WERI-Rb-1 (cell line): Measurements from ENCODE around the gene SCN3A.

ENCODE experiments used
- DNase-seq: peaks from one replicate; pipeline ENCODE4 v3.0.0-alpha.2; 2020
- H3K27ac ChIP-seq: fragments of 250-450 bp; sonication (Bioruptor Pico); 2 replicates; pipeline ENCODE4 v1.5.1; 2020; ENCODE audit warnings: mild to moderate bottlenecking, moderate library complexity
- H3K27me3 ChIP-seq: fragments of 250-450 bp; sonication (Bioruptor Pico); 2 replicates; pipeline ENCODE4 v1.5.1; 2021; ENCODE audit warnings: mild to moderate bottlenecking, low read depth, moderate library complexity; ENCODE audit not compliant: insufficient read depth, severe bottlenecking
- H3K36me3 ChIP-seq: fragments of 250-450 bp; sonication (Bioruptor Pico); 2 replicates; pipeline ENCODE4 v1.5.1; 2020; ENCODE audit warnings: mild to moderate bottlenecking, moderate library complexity
- H3K4me3 ChIP-seq: 2 replicates; pipeline ENCODE4 v1.5.1; 2011; ENCODE audit warnings: low read depth, mild to moderate bottlenecking, control low read depth, low read length
- H3K9me3 ChIP-seq: fragments of 250-450 bp; sonication (Bioruptor Pico); 2 replicates; pipeline ENCODE4 v1.5.1; 2021; ENCODE audit warnings: mild to moderate bottlenecking, moderate library complexity; ENCODE audit not compliant: severe bottlenecking
- CTCF ChIP-seq: IDR thresholded peaks from 2 replicates; pipeline ENCODE4 v1.5.1; 2011; ENCODE audit warnings: low read depth, mild to moderate bottlenecking, control low read depth, inconsistent platforms, low read length

Gene SCN3A

GRCh38 chr2:165109915-165110314 is 93.9 kb downstream of the SCN3A start:
- Histone ChIP-seq H3K27me3 (no peaks in the 10 kb centered on the region), H3K4me3 (no peak overlapping the region), H3K9me3 (no peaks in the 10 kb centered on the region), H3K36me3 (no peaks in the 10 kb centered on the region), H3K27ac (no peak overlapping the region)
- DNase-seq = no peak
- no peak for TF ChIP-seq CTCF

- TF ChIP-seq CTCF = no peak
- Histone ChIP-seq H3K9me3 (no peaks in the 10 kb centered on the region), H3K36me3 (no peaks in the 10 kb centered on the region), H3K4me3 (no peak overlapping the region), H3K27me3 (no peaks in the 10 kb centered on the region), H3K27ac (no peak overlapping the region)
- DNase-seq = no peak
Observed at GRCh38 chr2:165105926-165106325, 97.9 kb downstream of the SCN3A start.

GRCh38 chr2:165087933-165088901 is 115.6 kb downstream of the SCN3A start:
- Histone ChIP-seq H3K27ac (no peak overlapping the region), H3K4me3 (no peak overlapping the region), H3K36me3 (no peaks in the 10 kb centered on the region), H3K9me3 (no peaks in the 10 kb centered on the region), H3K27me3 (no peaks in the 10 kb centered on the region)
- no peak for TF ChIP-seq CTCF
- DNase-seq = no peak

- H3K27ac ChIP-seq = no peak overlapping the region
- H3K36me3 ChIP-seq = no peaks in the 10 kb centered on the region
- peaks cover 4% of the 10 kb centered on the region for H3K9me3 ChIP-seq
- no peak overlapping the region for H3K4me3 ChIP-seq
- no peak for DNase-seq
- TF ChIP-seq CTCF = no peak
- no peaks in the 10 kb centered on the region for H3K27me3 ChIP-seq
Observed at GRCh38 chr2:165086337-165086736, 117.5 kb downstream of the SCN3A start.

GRCh38 chr2:165083326-165083725 is 120.5 kb downstream of the SCN3A start:
- H3K4me3 ChIP-seq = no peak overlapping the region
- H3K36me3 ChIP-seq = no peaks in the 10 kb centered on the region
- no peak for TF ChIP-seq CTCF
- H3K27me3 ChIP-seq = no peaks in the 10 kb centered on the region
- DNase-seq = no peak
- H3K27ac ChIP-seq = no peak overlapping the region
- peaks cover 4% of the 10 kb centered on the region for H3K9me3 ChIP-seq
